Neural progenitor cell (in vitro differentiated cells): ENCODE results near the gene CISD3.

Experiments
- CTCF ChIP-seq: fragments of 200-600 bp; sonication (generic); IDR thresholded peaks from 2 replicates; pipeline ENCODE4 v1.5.1; 2017; ENCODE audit warnings: antibody characterized with exemption, mild to moderate bottlenecking
- EZH2phosphoT487 ChIP-seq: fragments of 200-600 bp; sonication (generic); IDR thresholded peaks from 2 replicates; pipeline ENCODE4 v1.6.1; 2017; ENCODE audit warnings: antibody characterized with exemption

GRCh38 chr17:38733982-38734973, 4.1 kb downstream of the CISD3 start:
- TF ChIP-seq CTCF (peak; percentile 19), EZH2phosphoT487 (no peak)
